Activated CD8-positive, alpha-beta T cell treated with anti-CD3 and anti-CD28 coated beads for 36 hours (primary cell): ENCODE results near the gene ATXN7. TPM values are rescaled to one million over a fixed set of nuclear protein-coding genes. Genes with fewer than 3 reads are reported as not detected.
A peak's percentile ranks its signal among the peaks of the same experiment; 100 is the strongest.

Source experiments
- ATAC-seq: fragments of 200-7000 bp; cut with Tn5 transposase; one replicate; pipeline ENCODE4 v1.10.0; 2021; ENCODE audit warnings: mild to moderate bottlenecking, moderate library complexity
- CTCF ChIA-PET: fragments of 350-600 bp; sonication (Branson Sonifier 250); formaldehyde crosslinking; loops from one replicate; lab custom pipeline; 2021; ENCODE audit warnings: antibody characterized with exemption; lab: Charles Lee
- POLR2A ChIA-PET: fragments of 350-600 bp; sonication (Branson Sonifier 250); formaldehyde crosslinking; loops from one replicate; lab custom pipeline; 2021; ENCODE audit warnings: antibody characterized with exemption; lab: Charles Lee
- DNase-seq: peaks from one replicate; pipeline ENCODE4 v3.0.0-alpha.2; 2020
- H3K27ac Mint-ChIP-seq: one replicate; pipeline ENCODE4 v1.8.0; 2021; ENCODE audit warnings: mild to moderate bottlenecking, mixed read lengths
- H3K27me3 Mint-ChIP-seq: one replicate; pipeline ENCODE4 v1.8.0; 2021; ENCODE audit warnings: mixed read lengths
- H3K36me3 Mint-ChIP-seq: one replicate; pipeline ENCODE4 v1.8.0; 2021; ENCODE audit warnings: low read depth, mixed read lengths
- H3K4me1 Mint-ChIP-seq: one replicate; pipeline ENCODE4 v1.8.0; 2021; ENCODE audit warnings: low read depth, mixed read lengths
- H3K4me3 Mint-ChIP-seq: one replicate; pipeline ENCODE4 v1.8.0; 2021; ENCODE audit warnings: mild to moderate bottlenecking, moderate library complexity, mixed read lengths
- H3K9me3 Mint-ChIP-seq: one replicate; pipeline ENCODE4 v1.8.0; 2021; ENCODE audit warnings: mixed read lengths
- CTCF ChIP-seq: fragments of 200-600 bp; IDR thresholded peaks from one replicate; pipeline ENCODE4 v1.8.0; 2022; ENCODE audit warnings: antibody characterized with exemption, mild to moderate bottlenecking
- intact Hi-C: fragments of 100-400 bp; cut with micrococcal nuclease; formaldehyde crosslinking; loops from one replicate; pipeline ENCODE4 v1.10.0; 2022
- total RNA-seq, 2 experiments: library from RNA; stranded (reverse); gene quantifications; one replicate each; pipeline ENCODE4 v1.2.3, GENCODE V29; 2021

ATXN7 gene
- total RNA-seq, 2 experiments from 2014 or later: 22.5 to 25.9 TPM

- intact Hi-C loops: no loop called here
- POLR2A ChIA-PET: no interaction called here
Observed at GRCh38 chr3:64029287-64029686, 165.6 kb downstream of the ATXN7 start.

GRCh38 chr3:64030741-64031140 is 167.1 kb downstream of the ATXN7 start:
- H3K4me3 Mint-ChIP-seq: peak overlapping the region; percentile 61
- peak overlapping the region; percentile 76 for H3K27ac Mint-ChIP-seq
- peaks cover 7% of the 10 kb centered on the region for H3K9me3 Mint-ChIP-seq
- peak; percentile 83 for TF ChIP-seq CTCF
- intact Hi-C loops: loop anchor here (1.0 kb wide), 2 partner anchors 369 to 454 kb away; no protein-coding TSS in a partner anchor
- ChIA-PET CTCF (interaction anchor here (0.6 to 7.8 kb wide), 28 partner anchors 8 to 463 kb away, joined by 3 to 59 read pairs (median 3); partner anchors contain the start of gene C3orf49), POLR2A (no interaction called here)
- peak; percentile 83 for DNase-seq
- peaks cover 6% of the 10 kb centered on the region for H3K4me1 Mint-ChIP-seq
- no peaks in the 10 kb centered on the region for H3K36me3 Mint-ChIP-seq
- H3K27me3 Mint-ChIP-seq: peaks cover 21% of the 10 kb centered on the region
- ATAC-seq: peak; percentile 99

More at GRCh38 chr3:64029287-64029686, 165.6 kb downstream of the ATXN7 start:
- ATAC-seq: no peak
- no peak for TF ChIP-seq CTCF
- H3K27me3 Mint-ChIP-seq: peaks cover 21% of the 10 kb centered on the region
- CTCF ChIA-PET: interaction anchor here (1.1 to 7.8 kb wide), 5 partner anchors 19 to 457 kb away, joined by 3 to 59 read pairs (median 5); no protein-coding TSS in a partner anchor
- H3K4me3 Mint-ChIP-seq: no peak overlapping the region
- H3K27ac Mint-ChIP-seq: no peak overlapping the region
- H3K9me3 Mint-ChIP-seq: peaks cover 5% of the 10 kb centered on the region
- no peaks in the 10 kb centered on the region for H3K36me3 Mint-ChIP-seq
- no peak for DNase-seq
- H3K4me1 Mint-ChIP-seq: peaks cover 6% of the 10 kb centered on the region

GRCh38 chr3:64031540-64032508 is 168.2 kb downstream of the ATXN7 start:
- intact Hi-C loops: no loop called here
- CTCF ChIA-PET: interaction anchor here (0.6 to 7.8 kb wide), 16 partner anchors 7 to 452 kb away, joined by 3 to 59 read pairs (median 4); no protein-coding TSS in a partner anchor
- no peak for TF ChIP-seq CTCF
- DNase-seq (no peak), ATAC-seq (no peak)
- POLR2A ChIA-PET: no interaction called here
- no peak overlapping the region for H3K4me3 Mint-ChIP-seq
- H3K36me3 Mint-ChIP-seq: no peaks in the 10 kb centered on the region
- H3K9me3 Mint-ChIP-seq: peaks cover 7% of the 10 kb centered on the region
- H3K4me1 Mint-ChIP-seq: peaks cover 6% of the 10 kb centered on the region
- no peak overlapping the region for H3K27ac Mint-ChIP-seq
- H3K27me3 Mint-ChIP-seq: peaks cover 22% of the 10 kb centered on the region

- peaks cover 6% of the 10 kb centered on the region for H3K4me1 Mint-ChIP-seq
- no peak overlapping the region for H3K27ac Mint-ChIP-seq
- no peak for DNase-seq
- ChIA-PET CTCF (interaction anchor here (7.8 kb wide), 1 partner anchor 450 kb away, joined by 59 read pairs; no protein-coding TSS in a partner anchor), POLR2A (no interaction called here)
- H3K27me3 Mint-ChIP-seq: peaks cover 14% of the 10 kb centered on the region
- no peak for ATAC-seq
- H3K9me3 Mint-ChIP-seq: peaks cover 7% of the 10 kb centered on the region
- no peak overlapping the region for H3K4me3 Mint-ChIP-seq
- TF ChIP-seq CTCF: no peak
- intact Hi-C loops: no loop called here
- H3K36me3 Mint-ChIP-seq: no peaks in the 10 kb centered on the region
Observed at GRCh38 chr3:64033069-64033468, 169.4 kb downstream of the ATXN7 start.

GRCh38 chr3:64037084-64037483 is 173.4 kb downstream of the ATXN7 start:
- no peak overlapping the region for H3K27ac Mint-ChIP-seq
- ChIA-PET POLR2A (no interaction called here), CTCF (no interaction called here)
- no peak for TF ChIP-seq CTCF
- DNase-seq: no peak
- no peak for ATAC-seq
- peaks cover 16% of the 10 kb centered on the region for H3K27me3 Mint-ChIP-seq
- H3K9me3 Mint-ChIP-seq: peaks cover 7% of the 10 kb centered on the region
- intact Hi-C loops: no loop called here
- no peak overlapping the region for H3K4me3 Mint-ChIP-seq
- H3K4me1 Mint-ChIP-seq: no peaks in the 10 kb centered on the region
- H3K36me3 Mint-ChIP-seq: no peaks in the 10 kb centered on the region
